HG02973 (cell line): ENCODE results near the gene NTNG1.
A peak's percentile ranks its signal among the peaks of the same experiment; 100 is the strongest.

ENCODE experiments used
- ATAC-seq: cut with Tn5 transposase; IDR thresholded peaks from one replicate; pipeline ENCODE4 v1.9.1; 2021; ENCODE audit warnings: moderate library complexity; ENCODE audit not compliant: unreplicated experiment

Gene NTNG1

GRCh38 chr1:107323784-107324183, 182.9 kb downstream of the NTNG1 start:
- ATAC-seq: no peak

GRCh38 chr1:107326824-107327445, 186.1 kb downstream of the NTNG1 start:
- ATAC-seq: no peak

DNA sequence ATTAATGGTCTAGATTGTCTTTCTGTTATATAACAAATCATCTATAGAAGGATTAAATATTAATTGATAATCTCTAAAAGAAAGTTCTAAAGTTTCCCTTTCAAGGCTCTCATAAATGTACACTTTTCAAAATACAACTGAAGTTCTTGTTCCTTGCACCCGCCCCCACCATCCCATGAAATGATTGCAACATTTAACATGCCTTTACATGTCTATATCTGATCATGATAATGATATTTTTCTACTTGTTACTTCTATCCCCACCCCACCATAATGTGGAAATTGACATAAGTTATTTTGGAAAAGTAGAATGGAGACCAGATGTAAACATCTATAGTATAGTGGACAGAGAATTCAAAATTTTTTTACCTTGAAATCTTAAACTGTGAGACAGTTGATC, 186.6 kb downstream of the NTNG1 start:
- ATAC-seq: no peak

GRCh38 chr1:107328087-107328486, 187.2 kb downstream of the NTNG1 start:
- no peak for ATAC-seq

DNA sequence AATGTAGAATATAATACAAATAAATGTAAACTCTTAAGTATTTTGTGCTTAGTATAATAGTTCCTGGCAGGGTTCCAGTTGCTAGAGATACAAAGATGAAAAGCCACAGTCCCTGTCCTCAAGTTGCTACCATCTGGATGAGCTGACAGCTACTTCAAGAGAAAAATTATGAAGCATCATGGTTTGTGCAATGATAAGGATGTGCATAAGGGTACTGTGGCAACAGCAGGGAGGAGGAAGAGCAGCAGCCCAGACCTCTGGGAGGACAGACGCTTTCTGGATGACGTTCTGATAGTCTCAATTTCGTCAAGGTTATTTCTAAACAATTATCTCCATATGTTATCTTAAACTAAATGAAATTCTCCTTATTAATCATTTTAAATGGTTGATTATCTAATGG, 198.9 kb downstream of the NTNG1 start:
- no peak for ATAC-seq

DNA sequence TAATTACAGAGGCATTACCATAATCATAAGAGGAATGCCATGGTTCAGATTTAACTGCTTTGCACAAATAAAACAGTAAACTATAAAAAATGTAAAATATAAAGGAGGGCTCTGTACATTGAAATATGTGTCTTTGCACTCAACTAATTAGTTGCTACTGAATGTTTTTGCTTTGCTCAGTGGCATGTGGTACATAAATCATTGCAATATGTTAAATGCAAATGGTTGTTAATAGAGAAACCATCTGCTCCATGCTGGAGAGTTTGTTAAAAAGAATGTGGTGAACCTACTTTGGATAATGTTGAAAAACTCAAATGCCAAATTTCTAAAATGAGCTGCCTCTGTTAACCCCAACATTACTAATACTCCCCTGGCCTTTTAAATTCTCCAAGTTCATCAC, 201.5 kb downstream of the NTNG1 start:
- ATAC-seq: no peak

GRCh38 chr1:107342768-107343167, 201.9 kb downstream of the NTNG1 start:
- ATAC-seq: no peak

GRCh38 chr1:107343601-107344000, 202.8 kb downstream of the NTNG1 start:
- no peak for ATAC-seq

DNA sequence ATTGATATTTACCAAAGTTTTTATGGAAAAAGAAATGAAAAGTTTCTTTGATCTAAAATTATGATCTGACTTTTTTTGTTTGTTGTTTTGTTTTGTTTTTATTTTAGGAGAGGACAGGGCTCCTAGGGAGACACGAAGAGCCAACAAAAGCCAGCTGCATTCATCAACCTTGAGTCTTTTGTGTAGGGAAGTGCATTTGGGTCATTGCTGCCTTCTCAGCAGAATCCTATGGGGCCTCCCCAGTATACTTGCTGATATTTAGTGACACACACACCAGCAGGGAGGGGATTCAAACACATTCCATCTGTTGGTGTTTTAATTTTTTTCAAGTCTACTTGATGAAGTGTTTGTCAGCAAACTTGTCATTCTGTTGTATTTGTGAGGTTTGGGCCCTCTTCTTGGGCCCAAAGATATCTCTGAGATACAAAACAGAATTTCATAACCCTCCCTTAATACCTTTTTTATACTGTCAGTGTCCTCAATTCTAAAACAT, 203.5 kb downstream of the NTNG1 start:
- ATAC-seq: no peak

GRCh38 chr1:107344836-107345235, 204.0 kb downstream of the NTNG1 start:
- ATAC-seq: no peak

- no peak for ATAC-seq
Observed at GRCh38 chr1:107352850-107353249, 212.0 kb downstream of the NTNG1 start.

- no peak for ATAC-seq
Observed at GRCh38 chr1:107357376-107357775, 216.5 kb downstream of the NTNG1 start.

DNA sequence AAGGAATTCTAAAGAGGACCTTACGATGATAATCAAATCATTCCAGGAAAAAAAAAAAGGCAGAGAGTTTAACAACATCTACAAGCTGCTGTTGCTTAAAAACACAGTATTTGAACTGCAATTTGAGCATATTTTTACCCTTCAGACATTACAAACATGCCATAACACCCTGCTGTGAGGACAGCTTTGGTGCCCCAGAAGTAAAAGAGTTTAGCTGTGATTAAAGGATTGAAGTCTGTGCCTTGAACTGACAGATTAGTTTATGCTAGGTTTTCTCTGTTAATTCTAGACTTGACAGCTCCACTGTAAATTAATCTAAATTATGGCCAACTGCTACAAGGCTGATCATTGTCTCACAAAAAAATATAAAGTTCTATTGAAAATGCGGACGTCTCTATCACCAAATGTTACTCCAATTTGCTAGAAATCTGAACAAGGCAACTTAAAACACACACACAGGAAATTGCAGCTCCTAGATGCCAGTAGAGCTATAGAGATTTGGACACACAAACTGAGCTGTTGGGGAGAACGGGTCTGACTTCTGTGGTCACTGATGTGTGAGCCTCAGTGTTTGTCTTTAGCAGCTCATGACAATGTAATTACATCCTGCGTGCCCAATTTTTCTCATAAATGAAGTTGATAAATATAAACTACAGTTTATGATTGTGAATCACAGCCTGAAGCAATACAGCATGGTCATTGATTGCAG, 217.9 kb downstream of the NTNG1 start:
- no peak for ATAC-seq

DNA sequence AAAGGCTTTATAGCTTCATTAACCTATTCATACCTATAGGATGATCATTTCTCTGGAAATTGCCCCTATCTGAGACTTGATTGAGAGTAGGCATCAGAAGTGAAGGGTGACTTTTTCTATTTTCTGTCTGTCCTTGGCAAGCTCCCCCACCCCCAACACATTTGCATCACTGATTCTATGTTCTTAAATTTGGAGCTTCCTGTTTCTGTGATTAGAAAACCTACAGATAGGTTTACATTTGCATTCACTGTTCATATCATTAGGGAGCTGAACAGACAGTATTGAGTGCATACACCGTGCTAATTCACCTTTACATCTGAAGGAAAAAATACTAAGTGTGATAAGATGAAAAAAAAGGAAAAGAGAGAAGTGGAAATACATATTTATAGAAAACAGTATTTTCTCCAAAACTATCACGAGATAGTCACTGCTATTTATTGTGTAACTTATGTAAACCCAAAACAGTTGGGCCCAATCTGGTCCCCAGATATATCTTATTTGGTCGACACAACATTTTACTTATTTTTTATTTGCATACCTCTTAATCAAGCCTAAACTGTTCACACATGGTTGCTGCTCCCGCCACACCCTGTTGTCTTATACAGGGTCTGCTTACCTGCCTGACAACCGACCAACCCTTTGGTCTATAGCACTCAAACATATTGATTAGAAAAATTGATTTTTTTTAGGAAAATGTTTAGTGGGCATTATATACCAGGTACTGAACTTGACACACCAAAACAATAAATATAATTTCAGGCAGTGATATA, 218.8 kb downstream of the NTNG1 start:
- no peak for ATAC-seq

GRCh38 chr1:107362468-107363140, 221.8 kb downstream of the NTNG1 start:
- ATAC-seq: peak; percentile 68

DNA sequence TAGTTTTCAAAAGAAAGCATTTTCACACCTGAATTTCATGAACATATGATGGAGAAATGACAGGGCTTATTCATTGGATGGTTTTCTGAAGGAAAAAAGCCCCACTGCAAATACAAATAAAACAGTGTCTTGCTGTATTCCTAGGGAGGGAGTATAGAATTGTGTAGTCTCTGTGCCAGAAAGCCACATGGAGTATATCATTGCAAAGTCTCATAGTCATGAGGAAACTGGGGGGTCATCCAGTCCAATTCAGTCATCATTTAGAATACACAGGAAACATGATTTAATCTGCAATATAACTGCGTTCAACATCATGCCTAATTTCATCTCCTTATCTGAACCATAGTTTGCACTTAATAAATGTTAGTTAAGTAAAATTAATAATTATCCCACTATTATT, 222.3 kb downstream of the NTNG1 start:
- no peak for ATAC-seq

DNA sequence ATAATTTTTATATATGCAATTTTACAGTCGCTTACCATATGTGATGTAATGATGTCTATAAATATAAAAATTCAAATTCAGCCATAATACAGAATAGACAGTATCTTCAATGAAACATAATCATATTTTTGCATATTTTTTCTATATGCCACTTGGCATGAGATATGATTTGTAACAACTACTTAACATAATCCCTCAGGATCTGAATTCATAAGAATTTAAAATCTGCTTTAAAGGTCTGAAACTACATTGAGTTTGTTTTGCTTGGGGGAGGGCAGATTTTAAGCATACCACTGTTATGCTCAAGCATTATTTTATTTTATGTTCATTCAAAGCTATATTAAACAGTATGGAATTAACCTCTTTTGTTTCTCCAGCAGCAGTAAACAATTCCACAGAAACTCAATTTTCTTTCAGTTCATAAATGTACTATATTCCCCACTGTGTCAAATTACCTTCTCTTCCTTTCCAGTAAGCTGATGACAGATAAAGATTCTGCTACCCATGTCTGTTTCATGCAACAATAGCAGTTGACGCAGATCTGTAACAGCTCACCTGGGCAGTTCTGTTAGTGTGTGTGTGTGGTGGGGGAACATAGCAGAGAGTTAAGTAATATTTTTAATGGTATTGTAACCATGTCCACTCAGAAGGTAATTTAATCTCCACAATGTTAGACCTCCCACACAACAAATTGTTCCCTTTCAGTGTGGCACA, 224.8 kb downstream of the NTNG1 start:
- no peak for ATAC-seq

- no peak for ATAC-seq
Observed at GRCh38 chr1:107378426-107378825, 237.6 kb downstream of the NTNG1 start.

GRCh38 chr1:107378866-107379265, 238.0 kb downstream of the NTNG1 start:
- ATAC-seq: no peak

DNA sequence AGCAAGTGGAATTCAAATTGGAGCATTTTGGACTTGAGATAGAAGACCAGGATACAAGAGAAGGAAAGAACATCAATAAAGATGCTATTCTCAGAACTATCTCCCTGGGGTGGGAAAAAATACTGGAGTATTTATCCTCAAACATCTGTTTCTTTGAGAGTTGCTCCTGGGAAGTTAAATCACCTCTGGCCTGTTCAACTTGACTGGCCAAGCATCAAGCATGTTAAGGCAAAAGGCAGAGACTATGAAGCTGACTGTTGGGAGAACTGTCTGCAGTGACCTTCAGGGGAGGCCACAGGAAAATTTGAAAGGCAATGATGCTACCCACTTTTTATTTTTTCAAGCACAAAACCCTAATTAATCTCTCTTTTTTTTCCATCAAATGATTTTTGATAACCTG, 239.0 kb downstream of the NTNG1 start:
- ATAC-seq: no peak
